Neural cell (in vitro differentiated cells): ENCODE results near the gene TRIM37. TPM values are rescaled to one million over a fixed set of nuclear protein-coding genes. Genes with fewer than 3 reads are reported as not detected.

Experiments
- H2AFZ ChIP-seq: fragments of 200-600, 300-800 bp; sonication (generic), shearing (Covaris generic); 2 replicates; pipeline ENCODE4 v1.6.0; 2014; ENCODE audit warnings: low read depth, mild to moderate bottlenecking, antibody characterized with exemption, low read length, moderate library complexity
- H3F3A ChIP-seq: fragments of 200-600 bp; shearing (Covaris generic); 2 replicates; pipeline ENCODE4 v1.6.1; 2016; ENCODE audit warnings: mild to moderate bottlenecking, moderate library complexity, mixed read lengths, antibody characterized with exemption, low read length; ENCODE audit not compliant: insufficient read depth, poor library complexity, severe bottlenecking
- H3K27ac ChIP-seq: fragments of 200-600, 300-800 bp; sonication (generic), shearing (Covaris generic); 2 replicates; pipeline ENCODE4 v1.5.1; 2014; ENCODE audit warnings: mild to moderate bottlenecking, low read length, moderate library complexity
- H3K27me3 ChIP-seq: fragments of 300-800, 200-600 bp; sonication (generic), shearing (Covaris generic); 2 replicates; pipeline ENCODE4 v1.6.0; 2014; ENCODE audit warnings: mild to moderate bottlenecking, low read depth, low read length, moderate library complexity; ENCODE audit not compliant: insufficient read depth
- H3K36me3 ChIP-seq: fragments of 300-800, 200-600 bp; sonication (generic), shearing (Covaris generic); 2 replicates; pipeline ENCODE4 v1.5.1; 2014; ENCODE audit warnings: mild to moderate bottlenecking, antibody characterized with exemption, low read length, moderate library complexity; ENCODE audit not compliant: insufficient read depth
- H3K4me2 ChIP-seq: fragments of 300-800, 200-600 bp; sonication (generic), shearing (Covaris generic); 2 replicates; pipeline ENCODE4 v1.6.0; 2014; ENCODE audit warnings: mild to moderate bottlenecking, low read length
- H3K4me3 ChIP-seq: fragments of 300-800, 200-600 bp; sonication (generic), shearing (Covaris generic); 2 replicates; pipeline ENCODE4 v1.5.1; 2014; ENCODE audit warnings: mild to moderate bottlenecking, low read length, moderate library complexity
- H3K79me2 ChIP-seq: fragments of 200-600 bp; shearing (Covaris generic); replicated peaks from 2 replicates; pipeline ENCODE4 v1.6.0; 2014; ENCODE audit warnings: mild to moderate bottlenecking, low read length, moderate library complexity; ENCODE audit not compliant: insufficient read depth
- H3K9ac ChIP-seq: fragments of 300-800, 200-600 bp; sonication (generic), shearing (Covaris generic); 2 replicates; pipeline ENCODE4 v1.6.1; 2016; ENCODE audit warnings: mild to moderate bottlenecking, low read length, mixed read lengths
- H3K9me2 ChIP-seq: fragments of 200-600 bp; shearing (Covaris generic); 2 replicates; pipeline ENCODE4 v1.6.1; 2016; ENCODE audit warnings: mild to moderate bottlenecking, low read length, mixed read lengths; ENCODE audit not compliant: insufficient read depth
- H3K9me3 ChIP-seq: fragments of 200-600, 300-800 bp; sonication (generic), shearing (Covaris generic); 2 replicates; pipeline ENCODE4 v1.6.1; 2016; ENCODE audit warnings: mild to moderate bottlenecking, mixed run types, low read length, moderate library complexity, mixed read lengths
- H4K20me1 ChIP-seq: fragments of 200-600 bp; shearing (Covaris generic); 2 replicates; pipeline ENCODE4 v1.6.1; 2016; ENCODE audit warnings: mild to moderate bottlenecking, mixed run types; ENCODE audit not compliant: insufficient read depth
- EP300 ChIP-seq: fragments of 450-650 bp; conservative IDR thresholded peaks from 2 replicates; pipeline ENCODE4 v1.6.1; 2014; ENCODE audit warnings: antibody characterized with exemption, mild to moderate bottlenecking, moderate library complexity; ENCODE audit not compliant: poor library complexity, severe bottlenecking
- EZH2 ChIP-seq: fragments of 200-600, 300-800 bp; shearing (Covaris generic), sonication (generic); IDR thresholded peaks from 2 replicates; pipeline ENCODE4 v1.6.1; 2014; ENCODE audit warnings: antibody characterized with exemption, low read length, borderline replicate concordance, mild to moderate bottlenecking; ENCODE audit not compliant: insufficient read depth, poor library complexity, severe bottlenecking
- MXI1 ChIP-seq: fragments of 450-650 bp; conservative IDR thresholded peaks from 2 replicates; pipeline ENCODE4 v1.6.1; 2014; ENCODE audit warnings: antibody characterized with exemption, mild to moderate bottlenecking; ENCODE audit not compliant: poor library complexity, severe bottlenecking
- POLR2AphosphoS5 ChIP-seq: IDR thresholded peaks from 2 replicates; pipeline ENCODE4 v1.6.1; 2012
- RAD21 ChIP-seq: fragments of 450-650 bp; conservative IDR thresholded peaks from 2 replicates; pipeline ENCODE4 v1.6.1; 2014; ENCODE audit warnings: antibody characterized with exemption, mild to moderate bottlenecking, moderate library complexity
- SMC3 ChIP-seq: fragments of 450-650 bp; conservative IDR thresholded peaks from 2 replicates; pipeline ENCODE4 v1.6.1; 2014; ENCODE audit warnings: antibody characterized with exemption, mild to moderate bottlenecking, moderate library complexity; ENCODE audit not compliant: poor library complexity
- TAF1 ChIP-seq: IDR thresholded peaks from 2 replicates; pipeline ENCODE4 v1.6.1; 2012; ENCODE audit warnings: low read depth
- polyA plus RNA-seq: library from polyadenylated mRNA; depleted of rRNA; stranded (reverse); fragments of >200 nt; gene quantifications from 2 replicates; pipeline ENCODE4 v1.2.3, GENCODE V29; 2014
- TF ChIP-seq, protein P1 (sequence below): fragments of 450-650 bp; IDR thresholded peaks from 2 replicates; pipeline ENCODE4 v1.5.1; 2014; ENCODE audit warnings: antibody characterized with exemption, mild to moderate bottlenecking, moderate library complexity; ENCODE audit not compliant: poor library complexity, severe bottlenecking
- TF ChIP-seq, protein P2 (sequence below): IDR thresholded peaks from 2 replicates; pipeline ENCODE4 v1.6.1; 2012; ENCODE audit warnings: borderline replicate concordance

TRIM37 gene
- polyA plus RNA-seq, 1 donor from 2014 or later, result 65.2 TPM

DNA sequence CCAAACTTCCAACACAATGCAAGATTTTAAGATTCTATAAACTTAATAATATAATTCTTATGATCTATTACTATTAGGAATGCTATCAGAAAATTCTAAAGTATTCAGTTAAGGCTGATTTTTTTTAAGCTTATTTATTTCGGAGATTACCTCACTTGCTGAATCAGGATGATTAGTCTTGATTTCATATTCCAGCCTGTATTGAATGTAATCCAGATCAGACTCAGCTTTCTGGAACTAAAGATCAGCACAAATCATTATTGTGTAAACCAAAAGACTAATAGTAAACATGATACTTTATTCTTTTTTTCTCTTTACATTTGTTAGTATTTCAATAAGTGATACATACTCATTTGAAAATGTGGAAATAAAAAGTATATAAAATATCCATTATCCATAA is 24.5 kb upstream of the TRIM37 start:
- Histone ChIP-seq H3F3A (no peaks in the 10 kb centered on the region), H4K20me1 (no peaks in the 10 kb centered on the region), H3K9ac (no peak overlapping the region), H3K36me3 (no peaks in the 10 kb centered on the region), H2AFZ (no peak overlapping the region), H3K27ac (no peak overlapping the region), H3K9me2 (no peaks in the 10 kb centered on the region), H3K4me3 (no peak overlapping the region), H3K79me2 (peaks cover 54% of the 10 kb centered on the region), H3K9me3 (no peaks in the 10 kb centered on the region), H3K27me3 (no peaks in the 10 kb centered on the region), H3K4me2 (no peak overlapping the region)
- no peak for TF ChIP-seq RAD21
- no peak for TF ChIP-seq EP300
- no peak for TF ChIP-seq SMC3
- TF ChIP-seq MXI1, result no peak
- TF ChIP-seq EZH2, result no peak
- TF ChIP-seq, protein P1, sequence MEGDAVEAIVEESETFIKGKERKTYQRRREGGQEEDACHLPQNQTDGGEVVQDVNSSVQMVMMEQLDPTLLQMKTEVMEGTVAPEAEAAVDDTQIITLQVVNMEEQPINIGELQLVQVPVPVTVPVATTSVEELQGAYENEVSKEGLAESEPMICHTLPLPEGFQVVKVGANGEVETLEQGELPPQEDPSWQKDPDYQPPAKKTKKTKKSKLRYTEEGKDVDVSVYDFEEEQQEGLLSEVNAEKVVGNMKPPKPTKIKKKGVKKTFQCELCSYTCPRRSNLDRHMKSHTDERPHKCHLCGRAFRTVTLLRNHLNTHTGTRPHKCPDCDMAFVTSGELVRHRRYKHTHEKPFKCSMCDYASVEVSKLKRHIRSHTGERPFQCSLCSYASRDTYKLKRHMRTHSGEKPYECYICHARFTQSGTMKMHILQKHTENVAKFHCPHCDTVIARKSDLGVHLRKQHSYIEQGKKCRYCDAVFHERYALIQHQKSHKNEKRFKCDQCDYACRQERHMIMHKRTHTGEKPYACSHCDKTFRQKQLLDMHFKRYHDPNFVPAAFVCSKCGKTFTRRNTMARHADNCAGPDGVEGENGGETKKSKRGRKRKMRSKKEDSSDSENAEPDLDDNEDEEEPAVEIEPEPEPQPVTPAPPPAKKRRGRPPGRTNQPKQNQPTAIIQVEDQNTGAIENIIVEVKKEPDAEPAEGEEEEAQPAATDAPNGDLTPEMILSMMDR, result no peak
- no peak for TF ChIP-seq TAF1
- TF ChIP-seq, protein P2, sequence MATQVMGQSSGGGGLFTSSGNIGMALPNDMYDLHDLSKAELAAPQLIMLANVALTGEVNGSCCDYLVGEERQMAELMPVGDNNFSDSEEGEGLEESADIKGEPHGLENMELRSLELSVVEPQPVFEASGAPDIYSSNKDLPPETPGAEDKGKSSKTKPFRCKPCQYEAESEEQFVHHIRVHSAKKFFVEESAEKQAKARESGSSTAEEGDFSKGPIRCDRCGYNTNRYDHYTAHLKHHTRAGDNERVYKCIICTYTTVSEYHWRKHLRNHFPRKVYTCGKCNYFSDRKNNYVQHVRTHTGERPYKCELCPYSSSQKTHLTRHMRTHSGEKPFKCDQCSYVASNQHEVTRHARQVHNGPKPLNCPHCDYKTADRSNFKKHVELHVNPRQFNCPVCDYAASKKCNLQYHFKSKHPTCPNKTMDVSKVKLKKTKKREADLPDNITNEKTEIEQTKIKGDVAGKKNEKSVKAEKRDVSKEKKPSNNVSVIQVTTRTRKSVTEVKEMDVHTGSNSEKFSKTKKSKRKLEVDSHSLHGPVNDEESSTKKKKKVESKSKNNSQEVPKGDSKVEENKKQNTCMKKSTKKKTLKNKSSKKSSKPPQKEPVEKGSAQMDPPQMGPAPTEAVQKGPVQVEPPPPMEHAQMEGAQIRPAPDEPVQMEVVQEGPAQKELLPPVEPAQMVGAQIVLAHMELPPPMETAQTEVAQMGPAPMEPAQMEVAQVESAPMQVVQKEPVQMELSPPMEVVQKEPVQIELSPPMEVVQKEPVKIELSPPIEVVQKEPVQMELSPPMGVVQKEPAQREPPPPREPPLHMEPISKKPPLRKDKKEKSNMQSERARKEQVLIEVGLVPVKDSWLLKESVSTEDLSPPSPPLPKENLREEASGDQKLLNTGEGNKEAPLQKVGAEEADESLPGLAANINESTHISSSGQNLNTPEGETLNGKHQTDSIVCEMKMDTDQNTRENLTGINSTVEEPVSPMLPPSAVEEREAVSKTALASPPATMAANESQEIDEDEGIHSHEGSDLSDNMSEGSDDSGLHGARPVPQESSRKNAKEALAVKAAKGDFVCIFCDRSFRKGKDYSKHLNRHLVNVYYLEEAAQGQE, result no peak
- no peak for TF ChIP-seq POLR2AphosphoS5

DNA sequence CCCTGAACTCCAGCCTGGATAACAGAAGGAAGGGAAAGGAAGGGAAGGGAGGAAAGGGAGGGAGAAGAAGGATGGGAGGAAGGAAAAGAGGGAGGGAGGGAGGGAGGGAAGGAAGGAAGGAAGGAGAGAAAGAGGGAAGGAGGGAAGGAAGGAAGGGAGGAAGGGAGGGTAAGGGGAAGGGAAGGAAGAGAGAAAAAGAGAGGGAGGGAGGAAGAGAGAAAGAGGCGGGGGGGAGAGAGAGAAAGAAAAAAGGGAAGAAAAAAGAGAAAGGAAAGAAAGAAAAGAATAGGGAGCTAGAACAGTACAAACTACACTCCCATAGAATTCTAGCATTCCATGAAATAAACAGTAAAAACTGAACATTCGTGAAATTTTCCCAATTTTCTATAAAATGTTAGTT is 23.1 kb upstream of the TRIM37 start:
- no peaks in the 10 kb centered on the region for H3F3A ChIP-seq
- no peak overlapping the region for H3K9ac ChIP-seq
- no peaks in the 10 kb centered on the region for H3K27me3 ChIP-seq
- no peak overlapping the region for H3K27ac ChIP-seq
- H3K9me3 ChIP-seq, result no peaks in the 10 kb centered on the region
- no peak overlapping the region for H3K4me3 ChIP-seq
- TF ChIP-seq POLR2AphosphoS5 (no peak), EP300 (no peak), RAD21 (no peak), TAF1 (no peak)
- TF ChIP-seq, protein P1, result no peak
- H3K9me2 ChIP-seq, result no peaks in the 10 kb centered on the region
- no peak overlapping the region for H3K4me2 ChIP-seq
- no peaks in the 10 kb centered on the region for H4K20me1 ChIP-seq
- H2AFZ ChIP-seq, result no peak overlapping the region
- peaks cover 42% of the 10 kb centered on the region for H3K79me2 ChIP-seq
- H3K36me3 ChIP-seq, result no peaks in the 10 kb centered on the region
